ENCODE measurements around the gene CLPX.

The CLPX gene

DNA sequence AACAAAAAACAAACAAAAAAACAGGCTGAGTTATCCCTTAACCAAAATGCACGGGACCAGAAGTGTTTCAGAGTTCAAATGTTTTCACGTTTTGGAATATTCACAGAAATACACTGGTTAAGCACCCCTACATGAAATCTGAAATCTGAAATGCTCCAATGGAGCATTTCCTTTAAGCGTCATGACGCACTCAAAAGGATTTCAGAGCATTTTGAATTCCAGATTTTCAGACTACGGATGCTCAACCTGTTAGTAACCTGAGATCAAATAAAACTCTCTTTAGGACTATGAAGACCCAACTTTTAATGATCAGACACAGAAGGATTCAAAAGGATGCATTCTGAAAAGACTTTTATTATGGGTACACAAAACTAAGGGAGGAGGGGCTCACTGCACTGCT, 9.6 kb downstream of the CLPX start:
- Histone ChIP-seq H3K9ac (ENCODE audit: low read depth, low read length, poor library complexity, severe bottlenecking) (no peak overlapping the region), H3K36me3 (ENCODE audit: insufficient read depth, low read length) (peaks cover 65% of the 10 kb centered on the region; the same call in 1 of the 2 replicates), H3K4me2 (ENCODE audit: low read depth, low read length, poor library complexity, severe bottlenecking) (no peak overlapping the region), H3K9me3 (ENCODE audit: insufficient read depth, low read depth, low read length) (no peaks in the 10 kb centered on the region), H3K4me3 (ENCODE audit: low read length, poor library complexity, severe bottlenecking) (no peak overlapping the region), H3K79me2 (ENCODE audit: insufficient read depth, low read length) (peaks cover 30% of the 10 kb centered on the region), H3F3A (ENCODE audit: low read depth) (no peaks in the 10 kb centered on the region), H4K20me1 (ENCODE audit: insufficient read depth, low read length, poor library complexity, severe bottlenecking) (peaks cover 20% of the 10 kb centered on the region), H3K4me1 (ENCODE audit: insufficient read depth, low read length, poor library complexity, severe bottlenecking) (peaks cover 17% of the 10 kb centered on the region), H2AFZ (ENCODE audit: low read length) (no peak overlapping the region), H3K9me2 (replicated peaks; ENCODE audit: low read depth, low read length) (no peaks in the 10 kb centered on the region), H3K27me3 (ENCODE audit: insufficient read depth, low read length, poor library complexity, severe bottlenecking) (no peaks in the 10 kb centered on the region)
- TF ChIP-seq, protein P1, sequence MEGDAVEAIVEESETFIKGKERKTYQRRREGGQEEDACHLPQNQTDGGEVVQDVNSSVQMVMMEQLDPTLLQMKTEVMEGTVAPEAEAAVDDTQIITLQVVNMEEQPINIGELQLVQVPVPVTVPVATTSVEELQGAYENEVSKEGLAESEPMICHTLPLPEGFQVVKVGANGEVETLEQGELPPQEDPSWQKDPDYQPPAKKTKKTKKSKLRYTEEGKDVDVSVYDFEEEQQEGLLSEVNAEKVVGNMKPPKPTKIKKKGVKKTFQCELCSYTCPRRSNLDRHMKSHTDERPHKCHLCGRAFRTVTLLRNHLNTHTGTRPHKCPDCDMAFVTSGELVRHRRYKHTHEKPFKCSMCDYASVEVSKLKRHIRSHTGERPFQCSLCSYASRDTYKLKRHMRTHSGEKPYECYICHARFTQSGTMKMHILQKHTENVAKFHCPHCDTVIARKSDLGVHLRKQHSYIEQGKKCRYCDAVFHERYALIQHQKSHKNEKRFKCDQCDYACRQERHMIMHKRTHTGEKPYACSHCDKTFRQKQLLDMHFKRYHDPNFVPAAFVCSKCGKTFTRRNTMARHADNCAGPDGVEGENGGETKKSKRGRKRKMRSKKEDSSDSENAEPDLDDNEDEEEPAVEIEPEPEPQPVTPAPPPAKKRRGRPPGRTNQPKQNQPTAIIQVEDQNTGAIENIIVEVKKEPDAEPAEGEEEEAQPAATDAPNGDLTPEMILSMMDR (conservative IDR thresholded peaks at IDR 0.05; ENCODE audit: low read length): no peak
- TF ChIP-seq EZH2phosphoT487 (IDR thresholded peaks at IDR 0.05; ENCODE audit: borderline replicate concordance): no peak

DNA sequence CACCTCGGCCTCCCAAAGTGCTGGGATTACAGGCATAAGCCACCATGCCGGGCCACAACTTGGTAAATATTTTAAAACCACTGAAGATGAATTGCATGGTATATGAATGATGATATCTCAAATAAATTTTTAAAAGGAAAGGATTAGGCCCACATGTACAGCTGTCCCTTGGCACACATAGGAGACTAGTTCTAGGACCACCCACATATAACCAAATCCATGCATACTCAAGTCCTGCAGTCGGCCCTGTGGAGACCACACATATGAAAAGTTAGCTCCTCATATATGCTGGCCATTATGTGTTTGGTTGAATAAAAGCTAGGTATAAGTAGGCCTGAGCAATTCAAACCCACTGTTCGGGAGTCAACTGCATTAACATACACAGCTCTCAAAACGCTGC, 10.6 kb downstream of the CLPX start:
- no peaks in the 10 kb centered on the region for H3K9me2 ChIP-seq (replicated peaks; ENCODE audit: low read depth, low read length)
- H3F3A ChIP-seq (ENCODE audit: low read depth): no peaks in the 10 kb centered on the region
- H2AFZ ChIP-seq (ENCODE audit: low read length): no peak overlapping the region
- TF ChIP-seq, protein P1 (conservative IDR thresholded peaks at IDR 0.05; ENCODE audit: low read length): no peak
- no peak for TF ChIP-seq EZH2phosphoT487 (IDR thresholded peaks at IDR 0.05; ENCODE audit: borderline replicate concordance)
- H3K27me3 ChIP-seq (ENCODE audit: insufficient read depth, low read length, poor library complexity, severe bottlenecking): no peaks in the 10 kb centered on the region
- H3K9ac ChIP-seq (ENCODE audit: low read depth, low read length, poor library complexity, severe bottlenecking): no peak overlapping the region
- H4K20me1 ChIP-seq (ENCODE audit: insufficient read depth, low read length, poor library complexity, severe bottlenecking): peaks cover 14% of the 10 kb centered on the region
- H3K9me3 ChIP-seq (ENCODE audit: insufficient read depth, low read depth, low read length): no peaks in the 10 kb centered on the region
- H3K4me3 ChIP-seq (ENCODE audit: low read length, poor library complexity, severe bottlenecking): no peak overlapping the region
- peaks cover 26% of the 10 kb centered on the region; the same call in 1 of the 2 replicates for H3K79me2 ChIP-seq (ENCODE audit: insufficient read depth, low read length)
- H3K4me2 ChIP-seq (ENCODE audit: low read depth, low read length, poor library complexity, severe bottlenecking): no peak overlapping the region
- H3K36me3 ChIP-seq (ENCODE audit: insufficient read depth, low read length): peaks cover 66% of the 10 kb centered on the region; the same call in 1 of the 2 replicates
- H3K4me1 ChIP-seq (ENCODE audit: insufficient read depth, low read length, poor library complexity, severe bottlenecking): peaks cover 7% of the 10 kb centered on the region

DNA sequence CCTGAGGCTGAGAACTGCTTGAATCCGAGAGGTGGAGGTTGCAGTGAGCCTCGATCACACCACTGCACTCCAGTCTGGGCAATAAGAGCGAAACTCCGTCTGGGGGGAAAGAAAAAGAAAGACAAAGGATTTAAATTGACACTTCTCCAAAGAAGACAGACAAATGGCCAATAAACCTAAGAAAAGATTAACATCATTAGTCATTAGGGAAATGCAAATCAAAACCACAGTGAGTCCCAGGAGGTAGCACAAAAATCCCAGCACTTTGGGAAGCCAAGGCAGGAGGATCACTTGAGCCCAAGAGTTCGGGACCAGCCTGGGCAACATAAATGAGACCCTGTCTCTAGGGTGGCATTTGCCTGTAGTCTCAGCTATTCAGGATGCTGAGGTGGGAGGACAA, 12.6 kb downstream of the CLPX start:
- Histone ChIP-seq H3K79me2 (ENCODE audit: insufficient read depth, low read length) (peaks cover 18% of the 10 kb centered on the region; the same call in 1 of the 2 replicates), H3K9ac (ENCODE audit: low read depth, low read length, poor library complexity, severe bottlenecking) (no peak overlapping the region), H3F3A (ENCODE audit: low read depth) (no peaks in the 10 kb centered on the region), H3K36me3 (ENCODE audit: insufficient read depth, low read length) (peaks cover 54% of the 10 kb centered on the region; the same call in 1 of the 2 replicates), H3K4me3 (ENCODE audit: low read length, poor library complexity, severe bottlenecking) (no peak overlapping the region), H3K9me2 (replicated peaks; ENCODE audit: low read depth, low read length) (no peaks in the 10 kb centered on the region), H3K4me2 (ENCODE audit: low read depth, low read length, poor library complexity, severe bottlenecking) (no peak overlapping the region), H4K20me1 (ENCODE audit: insufficient read depth, low read length, poor library complexity, severe bottlenecking) (no peaks in the 10 kb centered on the region), H3K4me1 (ENCODE audit: insufficient read depth, low read length, poor library complexity, severe bottlenecking) (no peaks in the 10 kb centered on the region), H3K27me3 (ENCODE audit: insufficient read depth, low read length, poor library complexity, severe bottlenecking) (no peaks in the 10 kb centered on the region), H2AFZ (ENCODE audit: low read length) (no peak overlapping the region), H3K9me3 (ENCODE audit: insufficient read depth, low read depth, low read length) (no peaks in the 10 kb centered on the region)
- TF ChIP-seq EZH2phosphoT487 (IDR thresholded peaks at IDR 0.05; ENCODE audit: borderline replicate concordance): no peak

DNA sequence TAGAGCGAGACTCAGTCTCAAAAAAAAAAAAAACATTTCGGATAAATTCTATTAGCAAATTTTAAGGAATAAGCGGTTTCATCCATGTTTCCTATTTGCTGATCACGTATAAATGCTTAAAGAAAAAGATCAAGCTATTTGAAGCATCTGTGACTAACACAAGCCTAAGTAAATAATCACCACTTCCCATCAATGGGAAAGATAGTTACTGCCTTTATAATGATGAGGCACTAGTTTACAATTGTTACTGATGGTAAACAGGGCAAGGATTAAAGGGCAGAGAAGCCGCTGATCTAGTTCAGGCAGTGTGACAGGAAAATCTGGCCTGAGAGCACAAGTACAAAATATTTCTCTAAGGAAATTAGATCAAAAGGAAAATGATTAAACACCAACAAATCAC, 13.7 kb downstream of the CLPX start:
- H3K4me3 ChIP-seq (ENCODE audit: low read length, poor library complexity, severe bottlenecking): no peak overlapping the region
- TF ChIP-seq EZH2phosphoT487 (IDR thresholded peaks at IDR 0.05; ENCODE audit: borderline replicate concordance): no peak
- TF ChIP-seq, protein P1 (conservative IDR thresholded peaks at IDR 0.05; ENCODE audit: low read length): no peak
- no peaks in the 10 kb centered on the region for H3K9me2 ChIP-seq (replicated peaks; ENCODE audit: low read depth, low read length)
- H3K27me3 ChIP-seq (ENCODE audit: insufficient read depth, low read length, poor library complexity, severe bottlenecking): no peaks in the 10 kb centered on the region
- no peak overlapping the region for H2AFZ ChIP-seq (ENCODE audit: low read length)
- H3K4me2 ChIP-seq (ENCODE audit: low read depth, low read length, poor library complexity, severe bottlenecking): no peak overlapping the region
- peaks cover 52% of the 10 kb centered on the region; the same call in 1 of the 2 replicates for H3K36me3 ChIP-seq (ENCODE audit: insufficient read depth, low read length)
- no peaks in the 10 kb centered on the region for H3K9me3 ChIP-seq (ENCODE audit: insufficient read depth, low read depth, low read length)
- H3F3A ChIP-seq (ENCODE audit: low read depth): no peaks in the 10 kb centered on the region
- H3K79me2 ChIP-seq (ENCODE audit: insufficient read depth, low read length): peaks cover 12% of the 10 kb centered on the region
- no peaks in the 10 kb centered on the region for H4K20me1 ChIP-seq (ENCODE audit: insufficient read depth, low read length, poor library complexity, severe bottlenecking)
- no peaks in the 10 kb centered on the region for H3K4me1 ChIP-seq (ENCODE audit: insufficient read depth, low read length, poor library complexity, severe bottlenecking)
- H3K9ac ChIP-seq (ENCODE audit: low read depth, low read length, poor library complexity, severe bottlenecking): no peak overlapping the region
